HL-60/S4 treated with phorbol 12-myristate 13-acetate at 8.2 ng/mL for 4 days and 3 days (cell line): ENCODE measurements around the gene CENPB.

Experiments
- in situ Hi-C: fragments of 300-500 bp; cut with MboI; formaldehyde crosslinking; loops from 2 replicates; pipeline ENCODE4 v1.15.0; 2022; ENCODE audit warnings: low sequenced_read_pairs

The CENPB gene

DNA sequence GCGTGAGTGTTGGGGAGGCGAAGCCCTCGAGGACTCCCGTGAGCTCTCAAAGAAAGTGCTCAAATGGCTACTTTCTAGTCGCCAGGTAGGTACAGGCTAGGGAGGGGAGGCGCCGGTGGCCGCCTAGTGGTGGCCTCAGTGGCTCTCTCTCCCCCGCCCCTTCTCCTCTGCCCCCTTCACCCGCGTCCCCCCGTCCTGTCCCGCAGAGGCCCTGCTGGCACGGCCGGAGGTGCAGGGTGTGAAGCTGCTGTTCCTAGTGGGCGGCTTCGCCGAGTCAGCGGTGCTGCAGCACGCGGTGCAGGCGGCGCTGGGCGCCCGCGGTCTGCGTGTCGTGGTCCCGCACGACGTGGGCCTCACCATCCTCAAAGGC is 35.2 kb downstream of the CENPB start:
- in situ Hi-C loops, result no loop called here

DNA sequence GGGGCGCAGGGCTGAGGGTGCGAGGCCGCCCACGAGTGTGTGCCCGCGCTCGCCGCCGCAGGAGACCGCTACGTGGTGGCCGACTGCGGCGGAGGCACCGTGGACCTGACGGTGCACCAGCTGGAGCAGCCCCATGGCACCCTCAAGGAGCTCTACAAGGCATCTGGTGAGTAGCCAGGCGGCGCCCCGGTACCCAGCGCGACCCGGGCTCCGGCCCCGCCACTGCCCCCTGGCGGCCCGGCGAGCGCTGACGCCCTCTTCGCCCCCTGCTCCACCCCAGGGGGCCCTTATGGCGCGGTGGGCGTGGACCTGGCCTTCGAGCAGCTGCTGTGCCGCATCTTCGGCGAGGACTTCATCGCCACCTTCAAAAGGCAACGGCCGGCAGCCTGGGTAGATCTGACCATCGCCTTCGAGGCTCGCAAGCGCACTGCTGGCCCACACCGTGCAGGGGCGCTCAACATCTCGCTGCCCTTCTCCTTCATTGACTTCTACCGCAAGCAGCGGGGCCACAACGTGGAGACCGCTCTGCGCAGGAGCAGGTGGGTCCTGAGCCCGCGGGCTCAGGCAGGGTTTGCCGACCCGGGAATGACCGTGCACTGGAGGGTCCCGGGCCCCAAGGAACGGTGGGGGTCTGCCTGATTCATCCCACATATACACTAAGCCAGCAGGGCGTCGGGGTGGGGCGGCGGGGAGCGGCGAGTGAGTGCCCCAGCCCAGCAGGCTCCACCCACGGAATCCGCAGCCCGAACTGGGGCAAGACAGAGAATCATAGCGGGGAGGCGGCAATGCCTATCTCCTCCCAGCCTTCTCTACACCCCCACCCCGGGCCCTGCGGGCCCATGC is 36.6 kb downstream of the CENPB start:
- in situ Hi-C loops, result no loop called here

DNA sequence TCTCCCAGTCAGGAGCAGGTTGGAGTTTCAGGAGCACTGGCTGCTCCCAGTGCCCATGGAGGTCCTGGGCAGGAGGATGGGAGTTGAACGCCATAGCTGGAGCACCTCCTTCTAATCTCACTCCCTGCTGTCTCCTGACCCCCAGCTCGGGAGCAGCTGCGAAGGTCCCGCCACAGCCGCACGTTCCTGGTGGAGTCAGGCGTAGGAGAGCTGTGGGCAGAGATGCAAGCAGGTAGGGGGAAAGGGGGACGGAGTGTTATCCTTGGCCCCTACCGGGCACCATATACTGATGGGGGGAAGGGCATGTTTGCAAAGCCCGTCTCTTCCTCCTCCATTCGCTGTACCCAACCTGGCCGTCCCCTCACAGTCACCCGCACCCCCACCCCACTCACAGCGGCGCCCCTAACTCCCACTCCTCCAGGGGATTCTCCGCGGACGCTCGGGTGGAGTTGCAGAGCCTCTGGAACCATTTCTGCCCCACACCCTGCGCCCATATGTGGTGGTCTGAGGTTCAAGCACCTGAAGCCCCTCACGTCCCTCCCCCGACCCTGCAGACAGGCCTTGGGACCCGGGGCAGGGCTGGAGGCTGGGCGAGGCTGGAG is 37.4 kb downstream of the CENPB start:
- in situ Hi-C loops, result no loop called here

DNA sequence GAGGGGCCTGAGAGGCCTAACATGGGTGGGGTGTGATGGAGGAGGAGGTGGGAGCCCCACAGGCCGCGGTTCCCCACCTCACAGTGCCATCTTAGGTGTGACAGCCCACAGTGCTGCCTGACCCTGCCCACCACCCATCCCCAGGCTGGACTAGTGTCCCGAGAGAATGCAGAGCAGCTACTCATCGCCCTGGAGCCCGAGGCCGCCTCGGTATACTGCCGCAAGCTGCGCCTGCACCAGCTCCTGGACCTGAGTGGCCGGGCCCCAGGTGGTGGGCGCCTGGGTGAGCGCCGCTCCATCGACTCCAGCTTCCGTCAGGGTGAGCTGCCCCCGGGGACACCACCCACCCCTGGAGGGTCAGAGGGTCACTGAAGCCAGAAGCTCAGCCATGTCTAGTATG is 38.5 kb downstream of the CENPB start:
- in situ Hi-C loops, result no loop called here

DNA sequence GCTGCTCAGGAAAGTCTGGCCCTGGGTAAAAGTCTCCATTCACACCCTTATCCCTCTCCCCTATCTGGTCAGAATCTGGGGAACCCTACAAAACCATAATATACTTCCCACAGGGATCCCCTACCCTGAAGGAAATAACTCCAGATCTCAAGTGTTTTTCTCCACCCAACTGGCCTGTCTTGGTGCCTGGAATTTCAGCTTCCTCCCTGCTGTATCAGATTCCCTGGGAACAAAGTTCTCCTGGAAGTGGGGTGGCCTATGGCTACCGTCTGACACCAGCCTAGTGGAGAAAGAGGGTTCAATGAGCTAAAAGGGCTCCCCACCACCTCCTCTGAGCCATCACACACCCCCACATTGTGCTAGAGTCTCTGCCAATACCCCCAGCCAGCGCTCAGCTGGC is 39.1 kb downstream of the CENPB start:
- in situ Hi-C loops, result no loop called here

DNA sequence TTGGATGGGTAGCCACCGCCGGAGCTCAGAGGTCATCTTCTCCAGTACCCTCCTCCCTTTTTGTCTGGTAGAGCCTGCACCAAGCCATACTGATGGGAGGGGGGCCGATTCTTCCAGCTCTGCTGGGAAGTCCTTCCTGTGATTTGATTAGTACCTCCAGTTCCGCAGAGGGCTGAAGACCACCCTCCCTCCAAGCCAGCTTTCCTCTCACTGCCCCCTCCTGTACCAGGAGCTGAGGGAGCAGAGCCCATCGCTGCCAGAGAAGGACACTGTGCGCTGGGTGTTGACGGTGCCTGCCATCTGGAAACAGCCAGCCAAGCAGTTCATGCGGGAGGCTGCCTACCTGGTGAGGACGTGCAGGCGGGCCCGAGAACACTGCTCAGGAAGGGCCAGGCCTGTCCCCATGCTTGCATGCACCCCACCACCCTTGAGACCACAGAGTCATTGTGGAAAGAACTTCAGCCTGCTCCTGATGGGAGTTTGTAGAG is 40.8 kb downstream of the CENPB start:
- in situ Hi-C loops, result no loop called here

DNA sequence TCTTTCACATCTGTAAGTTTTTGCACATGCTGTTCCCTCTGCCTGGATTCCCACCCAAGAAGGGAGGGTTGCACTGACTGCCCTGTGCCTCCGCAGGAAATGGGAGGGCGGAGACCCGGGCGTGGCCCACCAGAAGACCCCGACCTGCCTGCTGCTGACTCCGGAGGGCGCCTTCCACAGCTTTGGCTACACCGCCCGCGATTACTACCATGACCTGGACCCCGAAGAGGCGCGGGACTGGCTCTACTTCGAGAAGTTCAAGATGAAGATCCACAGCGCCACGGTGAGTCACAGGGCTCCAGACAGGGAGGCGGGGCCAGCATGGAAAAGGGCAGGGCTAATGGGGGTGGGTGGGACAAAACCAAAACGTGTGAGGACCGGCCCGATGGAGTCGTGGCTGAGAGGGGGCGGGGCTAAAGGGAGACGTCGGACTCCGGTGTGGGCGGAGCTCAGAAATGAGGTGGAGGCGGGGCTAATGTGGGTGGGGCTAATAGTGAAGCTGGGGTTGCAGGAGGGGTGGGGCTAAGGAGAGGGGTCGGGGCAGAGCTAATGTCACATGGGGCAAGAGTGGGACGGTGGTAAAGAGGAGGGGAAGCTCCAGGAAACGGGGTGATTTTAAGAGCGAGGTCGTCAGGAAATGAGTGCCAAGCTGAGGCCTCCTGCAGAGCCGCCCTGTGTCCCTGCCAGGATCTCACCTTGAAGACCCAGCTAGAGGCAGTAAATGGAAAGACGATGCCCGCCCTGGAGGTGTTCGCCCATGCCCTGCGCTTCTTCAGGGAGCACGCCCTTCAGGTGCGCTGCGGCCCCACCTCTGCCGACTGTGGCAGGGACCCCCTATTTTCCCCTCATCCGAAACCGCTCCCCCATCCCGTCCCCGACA is 41.5 kb downstream of the CENPB start:
- in situ Hi-C loops, result no loop called here

DNA sequence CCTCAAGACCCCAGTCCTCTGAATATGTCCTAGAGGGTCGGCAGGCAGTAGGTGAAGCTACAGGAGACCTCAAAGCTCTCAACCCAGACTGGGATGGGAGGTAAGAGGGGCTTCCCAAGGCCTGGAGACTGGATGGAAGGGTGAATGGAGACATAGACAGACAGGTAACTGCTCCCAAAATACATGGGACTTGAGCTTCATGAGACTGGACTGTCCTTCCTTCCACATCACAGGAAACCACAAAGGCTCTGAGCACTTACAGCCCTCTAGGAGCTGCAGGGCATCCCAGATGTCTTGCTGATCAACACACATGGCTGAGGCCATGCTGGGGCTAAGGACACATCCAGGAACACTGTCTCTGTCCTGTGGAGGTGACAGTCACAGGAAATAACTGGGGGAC is 42.5 kb downstream of the CENPB start:
- in situ Hi-C loops, result no loop called here

DNA sequence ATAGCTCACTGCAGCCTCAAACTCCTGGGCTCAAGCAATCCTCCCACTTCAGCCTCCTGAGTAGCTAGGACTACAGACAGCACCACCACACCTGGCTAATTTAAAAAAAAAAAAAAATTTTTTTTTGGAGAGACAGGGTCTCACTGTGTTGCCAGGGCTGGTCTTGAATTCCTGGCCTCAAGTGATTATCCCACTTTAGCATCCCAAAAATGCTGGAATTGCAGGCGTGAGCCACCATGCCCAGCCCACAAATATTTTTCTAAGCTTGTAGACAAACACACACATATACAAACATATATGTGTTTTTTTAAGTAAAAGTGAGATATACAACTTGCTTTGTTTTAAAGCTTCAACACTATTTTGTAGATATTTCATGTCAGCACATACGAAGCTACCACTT is 43.3 kb downstream of the CENPB start:
- in situ Hi-C loops, result no loop called here

DNA sequence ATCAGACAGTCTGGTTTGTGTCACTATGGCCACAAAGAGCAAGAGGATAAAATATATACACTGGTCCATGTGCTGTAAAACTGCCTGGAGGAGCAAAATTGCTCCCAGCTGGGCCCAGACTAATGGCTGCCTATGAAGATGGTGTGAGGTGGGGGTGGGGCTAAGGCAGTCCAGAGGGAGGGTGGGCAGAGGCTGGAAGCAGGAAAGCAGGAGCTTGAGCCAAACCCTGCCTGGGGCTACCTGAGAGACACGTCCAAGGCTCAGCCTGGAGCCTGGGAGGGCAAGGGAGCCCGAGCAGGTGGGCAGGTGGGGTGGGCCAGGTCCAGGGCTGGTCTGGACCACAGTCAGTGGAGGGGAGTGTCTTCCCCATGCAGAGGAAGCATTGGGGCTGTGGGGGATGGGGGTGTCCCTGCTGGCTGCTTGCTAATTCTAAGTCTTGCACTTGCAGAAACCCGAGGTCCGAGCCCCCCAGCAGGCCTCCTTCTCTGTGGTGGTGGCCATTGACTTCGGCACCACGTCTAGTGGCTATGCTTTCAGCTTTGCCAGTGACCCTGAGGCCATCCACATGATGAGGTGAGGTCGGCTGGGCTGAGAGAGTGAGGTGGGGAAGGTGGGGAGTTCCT is 44.6 kb downstream of the CENPB start:
- in situ Hi-C loops, result no loop called here

DNA sequence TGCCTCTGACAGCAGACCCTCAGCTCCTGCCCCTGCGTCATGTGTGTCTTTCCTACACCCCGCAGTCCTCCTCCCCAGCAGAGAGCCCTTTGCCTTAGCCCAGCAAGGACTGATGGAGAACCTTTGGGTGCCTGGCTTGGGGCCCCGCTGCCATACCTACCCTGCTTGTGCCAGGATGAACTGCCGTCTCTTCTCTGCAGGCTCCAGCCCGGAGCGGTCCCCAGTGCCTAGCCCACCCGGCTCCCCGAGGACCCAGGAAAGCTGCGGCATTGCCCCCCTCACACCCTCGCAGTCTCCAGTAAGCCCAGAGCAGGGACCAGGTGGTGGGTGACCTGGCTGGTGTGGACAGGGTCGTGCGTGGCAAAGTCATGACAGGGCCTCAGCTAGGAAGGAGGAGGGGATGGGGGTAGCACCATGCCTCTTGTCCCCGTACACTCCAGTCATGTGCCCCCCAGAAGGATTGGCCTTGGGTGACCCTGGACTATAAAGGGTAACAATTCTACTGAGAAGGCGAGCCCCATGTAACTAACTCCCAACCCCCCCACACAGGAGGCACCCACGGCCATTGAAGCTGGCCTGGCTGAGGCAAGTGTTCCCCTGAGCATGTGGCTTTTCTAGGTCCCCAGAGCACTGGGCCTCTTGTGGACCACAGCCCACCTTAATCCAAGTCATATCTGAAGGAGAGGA is 45.8 kb downstream of the CENPB start:
- in situ Hi-C loops, result no loop called here

DNA sequence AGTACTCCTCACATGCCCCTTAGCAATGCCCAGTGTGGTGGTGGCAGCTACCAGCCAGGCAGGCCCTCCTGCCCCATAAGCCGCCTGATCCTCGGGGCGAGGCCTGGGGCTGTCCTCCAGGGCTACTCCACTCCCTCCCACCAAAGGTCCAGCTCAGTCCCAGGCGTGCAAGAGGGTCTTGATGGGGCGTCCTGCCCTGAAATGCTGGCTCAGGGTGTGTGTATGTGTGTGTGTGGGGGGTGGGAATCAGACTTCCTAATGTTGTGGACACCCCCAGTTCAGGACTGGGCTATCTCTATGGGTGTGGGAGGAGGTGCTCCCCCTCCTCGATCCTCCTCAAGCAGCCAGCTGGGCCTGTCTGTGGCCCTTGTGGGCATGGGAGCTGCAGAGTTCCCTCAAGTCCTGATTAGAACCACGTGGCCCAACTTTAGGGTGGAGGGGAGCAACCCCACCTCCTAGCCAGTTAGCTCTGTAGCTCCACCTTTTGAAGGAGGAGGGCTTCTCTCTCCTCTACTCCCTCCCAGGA is 46.6 kb downstream of the CENPB start:
- in situ Hi-C loops, result no loop called here

DNA sequence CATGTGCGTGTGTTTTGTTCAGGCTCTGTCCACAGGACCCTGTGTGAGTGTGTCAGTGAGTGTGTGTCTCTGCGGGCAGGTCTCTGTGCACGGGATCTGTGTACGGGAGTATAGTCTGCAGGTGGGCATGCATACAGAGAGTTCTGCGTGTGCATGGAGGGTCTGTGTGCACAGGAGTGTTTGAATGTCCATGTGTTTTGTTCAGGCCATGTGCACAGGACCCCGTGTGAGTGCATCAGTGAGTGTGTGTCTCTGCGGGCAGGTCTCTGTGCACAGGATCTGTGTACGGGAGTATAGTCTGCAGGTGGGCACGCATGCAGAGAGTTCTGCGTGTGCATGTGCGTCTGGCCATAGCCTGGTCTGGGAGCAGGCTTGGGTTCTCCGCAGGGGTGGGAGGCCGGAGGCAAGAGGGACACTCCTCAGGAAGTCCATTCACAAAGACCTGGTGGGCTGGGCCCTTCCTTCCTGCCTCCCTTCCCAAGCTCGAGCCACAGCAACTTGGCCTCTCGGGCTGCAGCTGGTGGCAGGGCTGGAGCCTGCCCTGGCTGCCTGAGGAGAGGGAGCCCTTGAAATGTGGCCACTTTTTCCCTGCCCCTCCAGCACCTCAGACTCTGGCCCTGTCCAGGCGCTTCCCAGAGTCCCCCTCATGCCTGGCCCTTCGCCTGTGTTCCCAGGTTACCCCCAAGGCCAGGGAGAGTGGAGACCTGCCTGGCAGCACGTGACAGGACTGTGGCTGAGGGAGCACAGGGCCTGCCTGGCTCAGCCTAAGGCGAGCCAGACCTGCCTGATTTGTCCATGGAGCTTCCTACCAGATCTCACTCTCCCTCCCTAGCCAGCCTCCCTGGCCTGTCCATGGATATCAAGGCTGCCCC is 47.2 kb downstream of the CENPB start:
- in situ Hi-C loops, result no loop called here

DNA sequence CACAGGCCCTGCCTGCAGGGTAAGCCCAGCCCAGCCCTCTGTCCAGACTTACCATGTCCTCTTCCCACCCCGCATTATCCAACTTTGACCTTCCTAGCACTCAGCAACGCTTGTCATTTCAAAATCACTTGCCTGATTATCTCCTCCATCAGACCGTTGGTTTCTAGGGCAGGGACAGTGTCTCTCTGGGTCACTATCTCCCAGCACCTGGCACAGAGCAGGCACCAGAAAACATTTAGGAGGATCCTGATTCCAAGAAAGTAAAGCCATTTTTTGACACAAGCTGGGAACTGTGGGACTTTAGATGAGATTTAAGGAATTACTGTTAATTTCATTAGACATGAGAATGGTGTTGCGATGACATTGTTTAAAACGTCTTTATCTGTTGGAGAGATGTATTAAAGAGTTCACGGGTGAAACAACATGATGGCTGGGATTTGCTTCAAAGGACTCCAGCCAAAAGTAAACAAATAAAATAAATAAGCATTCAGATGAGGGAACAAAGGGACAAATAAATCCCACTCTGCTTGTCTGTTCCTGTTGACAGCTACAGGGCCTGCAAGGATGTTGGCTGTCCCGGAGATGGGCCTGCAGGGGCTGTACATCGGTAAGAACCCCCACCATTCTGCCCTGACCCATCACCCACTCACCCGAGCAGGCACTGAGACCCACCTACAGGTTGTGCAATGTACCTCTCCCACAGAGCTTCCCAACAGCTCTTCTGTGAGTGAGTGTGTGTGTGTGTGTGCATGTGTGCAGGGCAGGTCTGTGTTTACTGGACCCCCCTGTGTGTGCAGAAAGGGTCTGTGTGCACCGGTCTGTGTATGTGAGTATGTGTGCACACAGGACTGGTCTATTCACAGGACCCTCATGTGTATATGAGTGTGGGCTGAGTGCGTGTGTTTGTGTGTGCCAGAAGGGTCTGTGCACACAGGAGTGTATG is 48.2 kb downstream of the CENPB start:
- in situ Hi-C loops, result no loop called here

DNA sequence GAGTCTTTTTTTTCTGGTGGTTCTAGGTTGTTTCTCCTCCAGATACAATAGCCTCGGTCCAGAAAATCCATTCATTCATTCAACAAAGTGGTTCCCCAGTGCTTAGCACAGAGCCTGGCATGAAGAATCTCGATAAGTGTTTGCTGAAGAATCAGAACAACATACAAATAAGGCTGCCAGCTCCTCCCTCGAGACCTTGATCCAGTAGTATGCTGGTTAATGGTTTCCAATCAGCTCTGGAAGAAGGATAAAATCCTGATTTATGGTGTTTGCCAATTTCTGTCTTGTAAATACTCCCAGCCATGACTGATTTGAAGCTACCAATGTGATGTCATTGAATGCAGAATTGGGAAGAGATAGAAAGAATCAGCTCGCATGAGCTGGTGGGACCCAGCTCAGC is 50.8 kb downstream of the CENPB start:
- in situ Hi-C loops, result no loop called here

DNA sequence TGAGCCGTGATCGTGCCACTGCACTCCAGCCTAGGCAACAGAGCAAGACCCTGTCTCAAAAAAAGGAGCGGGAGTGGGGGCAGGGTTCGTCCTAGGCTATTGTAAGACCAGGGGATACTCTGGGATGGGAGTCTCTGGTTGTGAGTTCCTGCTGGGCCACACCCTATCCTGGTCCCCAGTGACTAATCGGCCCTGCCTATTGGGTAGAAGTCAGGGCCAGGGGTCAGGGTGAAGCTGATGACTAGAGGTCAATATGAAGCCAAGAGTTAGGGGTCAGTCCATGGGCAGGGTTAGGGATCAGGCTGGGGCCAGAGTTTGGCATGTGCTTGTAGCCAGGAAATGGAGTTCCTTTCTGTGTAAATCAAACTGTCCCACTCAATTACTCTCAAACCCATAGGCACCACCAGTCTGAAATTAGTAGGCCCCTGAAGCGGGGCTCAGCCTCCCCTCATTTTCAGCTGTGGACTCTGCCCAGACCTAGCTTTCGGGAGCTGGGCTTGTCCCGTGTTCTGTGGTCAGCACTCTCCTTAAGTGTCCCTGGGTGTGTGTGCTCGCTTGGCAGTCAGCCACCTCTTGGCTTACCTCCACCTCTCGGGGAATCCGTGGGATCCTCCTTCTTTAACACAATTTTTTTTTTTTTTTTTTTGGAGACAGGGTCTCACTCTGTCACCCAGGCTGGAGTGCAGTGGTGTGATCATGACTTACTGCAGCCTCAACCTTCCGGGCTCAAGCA is 52.3 kb downstream of the CENPB start:
- in situ Hi-C loops, result no loop called here
